Subcutaneous abdominal adipose tissue (tissue), 5 donors: ENCODE results near the gene GANAB.

Experiments
- H3K27ac ChIP-seq: one replicate; pipeline ENCODE4 v1.7.0; 2013; ENCODE audit warnings: low read depth, mild to moderate bottlenecking, inconsistent platforms, low read length, moderate library complexity
- H3K27me3 ChIP-seq, 5 donors: one replicate each; pipeline ENCODE4 v1.7.0; 2013; ENCODE audit warnings: low read length in 5 of 5, inconsistent platforms in 1 of 5; ENCODE audit not compliant: control insufficient read depth in 5 of 5, insufficient read depth in 4 of 5
- H3K36me3 ChIP-seq, 5 donors: one replicate each; pipeline ENCODE4 v1.7.0; 2013; ENCODE audit warnings: low read length in 5 of 5; ENCODE audit not compliant: control insufficient read depth in 5 of 5, insufficient read depth in 5 of 5
- H3K4me1 ChIP-seq, 5 donors: one replicate each; pipeline ENCODE4 v1.7.0; 2013; ENCODE audit warnings: low read length in 5 of 5, mild to moderate bottlenecking in 3 of 5, moderate library complexity in 1 of 5; ENCODE audit not compliant: control insufficient read depth in 5 of 5, insufficient read depth in 5 of 5
- H3K4me3 ChIP-seq, 5 donors: one replicate each; pipeline ENCODE4 v1.7.0; 2013; ENCODE audit warnings: low read length in 5 of 5, low read depth in 1 of 5
- H3K9ac ChIP-seq, 5 donors: one replicate each; pipeline ENCODE4 v1.7.0; 2013; ENCODE audit warnings: low read length in 5 of 5, mild to moderate bottlenecking in 4 of 5, moderate library complexity in 3 of 5
- H3K9me3 ChIP-seq, 5 donors: one replicate each; pipeline ENCODE4 v1.7.0; 2013; ENCODE audit warnings: low read length in 5 of 5; ENCODE audit not compliant: control insufficient read depth in 5 of 5
- donor health status: healthy.
- donor health status: healthy.
- donor health status: healthy.
- donor health status: healthy.
- donor health status: healthy.

Gene GANAB

DNA sequence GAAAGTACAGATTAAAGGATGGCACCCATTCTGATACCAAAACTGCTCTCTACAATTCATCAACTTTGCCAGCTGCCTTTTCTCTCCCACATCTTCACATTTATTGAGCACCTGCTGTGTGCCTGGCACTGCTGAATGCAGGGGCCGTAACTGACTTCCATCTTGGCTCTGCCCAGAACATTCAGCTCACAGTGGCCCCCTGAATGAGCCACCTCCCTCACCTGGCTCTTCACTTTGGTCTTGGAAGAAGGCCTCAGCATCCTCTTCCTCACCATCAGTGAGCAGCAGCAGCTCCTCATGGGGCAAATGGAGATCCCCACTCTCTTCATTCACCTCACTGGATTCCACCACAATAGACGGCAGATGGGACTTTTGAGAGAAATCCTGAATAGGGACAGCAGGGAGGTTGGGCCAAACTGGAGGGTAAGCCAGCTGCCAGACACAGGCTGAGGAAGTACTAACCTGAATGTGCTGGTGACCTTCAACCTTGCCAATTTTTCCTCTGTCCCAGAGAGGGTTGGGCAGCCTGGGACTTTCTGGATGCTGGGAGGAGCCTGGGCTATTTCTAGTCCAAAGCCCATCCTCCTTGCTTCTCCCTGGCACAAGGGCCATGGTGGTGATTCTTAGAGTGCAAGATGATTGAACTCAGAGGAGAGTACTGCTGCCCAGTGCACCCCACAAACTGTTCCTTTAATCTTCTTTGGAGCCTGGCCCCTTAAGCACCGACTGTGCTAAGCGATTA is 23.2 kb upstream of the GANAB start:
- H3K4me3 ChIP-seq: no peak overlapping the region
- H3K9ac ChIP-seq: peak overlapping the region in 1 of 5 donors; percentile 45
- peaks cover under 1 to 30% (median 13%) of the 10 kb centered on the region in 5 donors for H3K36me3 ChIP-seq
- H3K9me3 ChIP-seq: no peaks in the 10 kb centered on the region
- H3K27ac ChIP-seq: no peak overlapping the region
- H3K27me3 ChIP-seq: no peaks in the 10 kb centered on the region
- peaks cover 4 to 64% (median 53%) of the 10 kb centered on the region in 5 donors for H3K4me1 ChIP-seq

DNA sequence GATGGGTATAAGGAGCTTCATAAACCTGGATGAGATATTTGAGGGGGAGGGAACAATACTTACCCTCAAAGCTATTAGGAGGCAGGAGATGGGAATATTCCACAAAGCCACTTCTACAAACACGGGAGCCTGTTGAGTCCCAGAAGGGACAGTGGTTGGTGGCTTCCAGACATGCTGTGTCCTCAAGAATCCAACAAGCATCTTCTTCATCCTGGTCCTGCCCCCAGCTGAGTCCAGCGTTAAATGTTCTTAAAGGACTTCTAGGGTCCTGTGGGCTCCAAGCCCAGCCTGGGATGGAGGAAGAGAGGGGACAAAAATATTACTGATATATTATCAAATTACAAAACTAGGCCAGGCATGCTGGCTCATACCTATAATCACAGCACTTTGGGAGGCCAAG is 21.0 kb upstream of the GANAB start:
- H3K4me3 ChIP-seq: no peak overlapping the region
- H3K27me3 ChIP-seq: no peaks in the 10 kb centered on the region
- peaks cover 0 to 24% (median 14%) of the 10 kb centered on the region in 5 donors for H3K36me3 ChIP-seq
- no peak overlapping the region for H3K27ac ChIP-seq
- no peaks in the 10 kb centered on the region for H3K9me3 ChIP-seq
- H3K4me1 ChIP-seq: peaks cover 4 to 62% (median 49%) of the 10 kb centered on the region in 5 donors
- no peak overlapping the region for H3K9ac ChIP-seq

DNA sequence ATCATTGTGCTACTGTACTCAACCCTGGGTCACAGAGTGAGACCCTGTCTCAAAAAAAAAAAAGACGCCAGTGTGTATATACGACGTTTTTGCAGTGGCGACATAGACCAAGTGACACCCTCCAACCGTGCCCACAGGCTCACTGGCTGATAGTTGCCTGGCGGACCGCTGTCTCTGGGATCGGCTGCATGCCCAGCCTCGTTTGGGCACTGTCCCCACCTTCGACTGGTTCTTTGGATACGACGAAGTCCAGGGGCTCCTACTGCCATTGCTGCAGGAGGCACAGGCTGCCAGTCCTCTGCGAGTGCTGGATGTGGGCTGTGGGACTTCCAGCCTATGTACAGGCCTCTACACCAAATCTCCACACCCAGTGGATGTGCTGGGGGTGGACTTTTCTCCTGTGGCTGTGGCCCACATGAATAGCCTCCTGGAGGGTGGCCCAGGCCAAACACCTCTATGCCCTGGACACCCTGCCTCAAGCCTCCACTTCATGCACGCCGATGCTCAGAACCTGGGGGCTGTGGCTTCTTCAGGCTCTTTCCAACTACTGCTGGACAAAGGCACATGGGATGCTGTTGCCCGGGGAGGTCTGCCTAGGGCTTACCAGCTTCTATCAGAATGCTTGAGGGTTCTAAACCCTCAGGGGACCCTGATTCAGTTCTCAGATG is 20.0 kb upstream of the GANAB start:
- peaks cover 0 to 27% (median 15%) of the 10 kb centered on the region in 5 donors for H3K36me3 ChIP-seq

DNA sequence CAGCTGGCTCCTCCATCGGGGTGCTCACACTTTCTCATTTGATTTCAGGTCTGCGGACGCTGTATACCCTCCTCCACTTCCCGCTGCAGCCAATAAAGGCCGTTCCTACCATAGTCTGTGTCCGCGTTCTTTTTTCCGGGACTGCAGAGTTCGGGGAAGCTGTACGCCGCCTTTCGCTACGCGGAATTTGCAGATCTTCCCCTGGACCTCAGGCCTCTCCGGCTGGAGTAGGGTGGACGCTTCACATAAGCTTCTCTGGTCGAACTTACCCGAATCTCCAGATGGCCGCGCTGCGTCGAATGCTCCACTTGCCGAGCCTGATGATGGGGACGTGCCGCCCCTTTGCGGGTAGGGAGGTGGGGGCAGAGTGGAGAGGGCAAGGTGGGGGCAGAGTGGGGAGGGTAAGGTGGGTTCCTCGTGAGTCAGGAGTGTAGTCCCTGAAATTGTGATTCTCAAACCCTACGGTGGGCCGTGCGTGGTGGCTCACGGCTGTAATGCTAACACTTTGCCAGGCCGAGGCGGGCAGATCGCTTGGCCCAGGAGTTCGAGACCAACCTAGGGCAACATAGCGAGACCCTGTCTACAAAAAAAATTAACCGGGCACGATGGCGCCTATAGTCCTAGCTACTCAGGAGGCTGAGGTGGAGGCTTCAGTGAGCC is 19.3 kb upstream of the GANAB start:
- Histone ChIP-seq H3K27me3 (no peaks in the 10 kb centered on the region), H3K4me3 (peak overlapping the region; percentile 82 to 97 (median 94)), H3K9ac (peak overlapping the region; percentile 73 to 90 (median 85)), H3K36me3 (peaks cover 0 to 27% (median 15%) of the 10 kb centered on the region in 5 donors), H3K27ac (peak overlapping the region; percentile 90), H3K9me3 (no peaks in the 10 kb centered on the region), H3K4me1 (peaks cover 4 to 48% (median 38%) of the 10 kb centered on the region in 5 donors)

More for the DNA sequence above, 20.0 kb upstream of the GANAB start:
- peaks cover 4 to 54% (median 44%) of the 10 kb centered on the region in 5 donors for H3K4me1 ChIP-seq
- H3K27ac ChIP-seq: peak overlapping the region; percentile 90
- H3K9me3 ChIP-seq: no peaks in the 10 kb centered on the region
- peak overlapping the region in 4 of 5 donors; percentile 73 to 89 (median 84) for H3K9ac ChIP-seq
- H3K4me3 ChIP-seq: peak overlapping the region; percentile 82 to 97 (median 94)
- H3K27me3 ChIP-seq: no peaks in the 10 kb centered on the region

DNA sequence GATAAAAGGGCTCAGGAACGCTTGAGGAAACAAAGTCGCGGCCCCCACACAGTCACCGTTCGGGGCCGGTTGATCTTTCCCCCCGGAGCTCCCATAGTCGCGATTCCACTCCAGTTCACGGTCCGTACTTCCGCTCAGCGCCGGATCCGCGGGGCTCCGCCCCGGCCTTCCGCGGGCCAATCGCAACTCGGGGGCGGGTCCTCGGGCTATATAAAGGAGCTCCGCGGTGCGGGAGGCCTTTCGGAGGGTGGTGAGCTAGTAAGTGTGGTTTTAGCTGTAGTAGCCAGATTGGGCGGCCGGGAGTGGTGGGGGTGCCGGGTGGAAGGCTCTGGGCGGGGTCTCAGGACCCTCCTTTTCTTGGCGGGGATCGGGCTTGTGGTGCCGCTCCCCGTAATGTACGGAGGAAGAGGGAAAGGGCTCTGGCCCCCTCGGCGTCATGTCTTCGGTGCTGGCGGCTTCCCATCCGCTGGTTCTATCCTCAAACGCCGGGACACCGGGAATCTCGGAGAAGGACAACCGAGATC is 18.7 kb upstream of the GANAB start, which contains the start of the genes C11orf98 and CSKMT:
Gene C11orf98, minus strand, starts transcription at position 136 of the 524 bp plus-strand sequence. Its CDS starts 41 bp downstream, at position 95.
Gene CSKMT, plus strand, starts transcription at position 238 of the 524 bp plus-strand sequence. CDS start 568 bp downstream, outside the sequence.
- peak within 1 kb of the TSS; percentile 90 for H3K27ac ChIP-seq
- peaks cover 0 to 27% (median 15%) of the 10 kb centered on the region in 5 donors for H3K36me3 ChIP-seq
- no peaks in the 10 kb centered on the region for H3K27me3 ChIP-seq
- H3K9me3 ChIP-seq: no peaks in the 10 kb centered on the region
- peaks cover 4 to 42% (median 33%) of the 10 kb centered on the region in 5 donors for H3K4me1 ChIP-seq
- H3K9ac ChIP-seq: peak within 1 kb of the TSS; percentile 73 to 94 (median 85)
- peak within 1 kb of the TSS; percentile 82 to 97 (median 94) for H3K4me3 ChIP-seq

DNA sequence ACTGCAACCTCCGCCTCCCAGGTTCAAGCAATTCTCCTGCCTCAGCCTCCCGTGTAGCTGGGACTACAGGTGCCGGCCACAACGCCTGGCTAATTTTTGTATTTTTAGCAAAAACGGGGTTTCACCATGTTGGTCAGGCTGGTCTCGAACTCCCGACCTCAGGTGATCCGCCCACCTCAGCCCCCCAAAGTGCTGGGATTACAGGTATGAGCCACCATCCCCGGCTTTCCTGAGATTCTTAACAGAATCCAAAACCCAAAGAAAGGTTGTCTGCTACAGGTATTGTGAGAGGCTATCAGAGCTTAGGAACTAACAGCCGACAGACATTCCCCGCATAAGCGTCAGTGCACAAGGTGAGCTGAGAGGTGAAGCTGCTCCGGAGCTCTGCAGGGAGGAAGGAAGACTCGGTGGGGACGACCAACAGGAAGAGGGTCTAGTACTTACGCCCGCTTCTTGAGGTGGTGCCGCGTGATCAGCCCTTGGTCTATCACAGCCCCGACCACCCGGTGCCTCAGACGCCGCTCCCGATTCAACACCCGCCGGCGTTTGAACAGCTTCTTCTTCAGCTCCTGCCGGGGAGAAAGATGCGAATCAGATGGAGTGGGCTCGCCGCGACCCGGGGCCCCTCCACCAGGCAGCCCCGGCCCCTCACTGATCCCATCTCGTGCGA is 18.1 kb upstream of the GANAB start:
- Histone ChIP-seq H3K9me3 (no peaks in the 10 kb centered on the region), H3K27me3 (no peaks in the 10 kb centered on the region), H3K4me1 (peaks cover 4 to 36% (median 28%) of the 10 kb centered on the region in 5 donors), H3K27ac (peak overlapping the region; percentile 90), H3K36me3 (peaks cover 0 to 25% (median 15%) of the 10 kb centered on the region in 5 donors), H3K9ac (peak overlapping the region; percentile 56 to 94 (median 85)), H3K4me3 (peak overlapping the region; percentile 82 to 95 (median 94))

DNA sequence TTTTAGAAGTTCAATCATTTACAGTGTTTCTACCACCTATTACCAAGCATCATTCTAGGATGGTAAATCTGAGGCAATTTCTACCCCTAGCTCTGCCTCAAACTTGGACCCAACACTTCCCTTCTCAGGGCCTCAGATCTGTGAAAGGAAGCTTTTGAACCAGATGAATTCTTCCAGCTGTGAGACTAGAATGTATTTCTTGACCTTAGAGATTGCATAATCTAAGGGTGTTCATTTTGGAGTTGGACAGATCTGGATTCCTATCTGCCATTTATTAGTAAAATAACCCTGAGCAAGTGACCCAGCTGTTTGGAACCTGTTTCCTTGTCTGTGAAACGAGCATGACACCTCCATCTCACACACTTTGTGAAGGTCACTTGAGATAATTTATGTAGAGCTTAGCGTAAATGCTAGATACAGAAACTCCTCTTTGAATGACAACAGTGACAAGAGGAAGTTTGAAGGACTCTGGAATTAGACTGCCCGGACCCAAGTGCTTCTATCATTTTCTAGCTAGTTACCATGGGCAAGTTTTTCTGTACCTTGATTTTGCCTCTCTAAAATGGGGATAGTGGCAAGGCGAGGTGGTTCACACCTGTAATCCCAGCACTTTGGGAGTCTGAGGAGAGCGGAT is 10.5 kb upstream of the GANAB start:
- H3K4me1 ChIP-seq: peaks cover 4 to 11% (median 9%) of the 10 kb centered on the region in 5 donors
- H3K9me3 ChIP-seq: no peaks in the 10 kb centered on the region
- no peak overlapping the region for H3K9ac ChIP-seq

DNA sequence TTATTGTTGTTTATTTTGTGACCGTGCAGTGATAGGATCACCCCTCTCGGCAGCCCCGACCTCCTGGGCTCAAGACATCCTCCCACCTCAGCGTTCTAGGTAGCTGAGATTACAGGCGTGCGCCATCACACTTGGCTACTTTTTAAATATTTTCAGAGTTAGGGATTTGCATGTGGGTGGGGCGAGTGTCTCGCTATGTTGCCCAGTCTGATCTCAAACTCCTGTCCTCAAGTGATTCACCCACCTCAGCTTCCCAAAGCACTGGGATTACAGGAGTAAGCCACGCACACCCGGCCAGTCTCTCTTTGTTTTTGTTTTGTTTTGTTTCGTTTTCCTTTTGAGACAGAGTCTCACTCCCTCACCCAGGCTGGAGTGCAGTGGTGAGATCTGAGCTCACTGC is 7.9 kb upstream of the GANAB start:
- Histone ChIP-seq H3K36me3 (peaks cover 0 to 7% (median 6%) of the 10 kb centered on the region in 5 donors), H3K27ac (no peak overlapping the region), H3K27me3 (no peaks in the 10 kb centered on the region), H3K4me1 (peaks cover 4 to 18% (median 16%) of the 10 kb centered on the region in 5 donors), H3K9ac (no peak overlapping the region), H3K4me3 (no peak overlapping the region), H3K9me3 (no peaks in the 10 kb centered on the region)

More for the DNA sequence above, 10.5 kb upstream of the GANAB start:
- Histone ChIP-seq H3K27ac (no peak overlapping the region), H3K4me3 (no peak overlapping the region), H3K27me3 (no peaks in the 10 kb centered on the region), H3K36me3 (no peaks in the 10 kb centered on the region)
